HG03378 (cell line): ENCODE results near the gene PTTG1IP.

Experiments used
- ATAC-seq: cut with Tn5 transposase; IDR thresholded peaks from one replicate; pipeline ENCODE4 v1.9.1; 2021; ENCODE audit warnings: mild to moderate bottlenecking, moderate library complexity; ENCODE audit not compliant: unreplicated experiment

PTTG1IP gene

DNA sequence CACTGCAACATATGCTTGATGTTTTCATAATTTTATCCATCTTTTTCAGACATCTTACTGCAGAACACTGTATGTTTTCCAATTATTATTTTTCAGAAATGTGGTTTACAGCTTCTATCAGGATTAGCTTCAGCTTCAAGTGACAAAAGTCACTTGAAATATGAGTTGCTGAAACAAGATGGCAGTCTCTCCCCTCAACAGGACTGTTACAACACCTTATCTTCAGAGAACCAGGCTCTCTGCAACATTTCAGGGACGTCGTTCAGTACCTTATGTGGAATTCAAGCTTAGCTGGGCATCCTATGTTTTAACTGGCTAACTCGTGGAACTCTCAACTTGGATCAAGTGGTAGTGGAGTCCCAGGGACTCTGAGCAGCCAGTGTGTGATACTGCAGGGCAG lies 69.8 kb downstream of the PTTG1IP start:
- ATAC-seq: no peak

DNA sequence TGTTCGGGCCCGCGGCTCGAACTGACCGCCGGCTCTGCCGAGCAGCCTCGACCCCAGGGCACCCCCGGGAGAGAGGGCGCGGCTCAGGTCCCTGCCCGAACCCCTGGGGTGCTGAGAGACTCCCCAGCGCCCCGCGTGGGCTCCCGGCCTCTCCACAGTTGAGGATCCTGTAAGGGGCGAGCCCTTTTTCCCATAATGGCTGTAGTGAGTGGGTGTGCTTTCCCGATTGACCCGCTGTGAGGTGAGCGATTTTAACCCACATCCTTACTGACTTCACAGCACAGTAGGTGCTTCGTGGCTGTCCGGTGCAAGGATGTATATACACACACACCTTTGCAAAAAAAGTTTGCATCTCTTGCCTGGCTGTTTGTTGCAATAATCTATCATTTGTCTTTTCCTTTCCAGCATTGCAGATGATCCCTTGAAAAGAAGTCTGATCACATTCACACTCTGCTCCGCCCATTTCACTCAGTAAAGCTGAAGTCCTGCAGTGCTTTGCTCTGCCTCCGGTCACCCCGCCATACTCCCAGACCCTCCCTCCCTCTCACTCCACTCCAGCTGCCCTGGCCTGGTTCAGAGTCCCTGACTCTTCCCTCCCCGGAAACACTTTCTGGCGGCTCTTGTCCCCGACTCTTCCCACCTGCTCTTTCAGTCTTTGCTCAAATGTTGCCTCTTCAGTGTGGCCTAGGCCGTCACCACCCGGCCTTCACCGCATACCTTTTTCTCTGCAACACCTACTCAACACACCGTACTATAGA lies 70.9 kb downstream of the PTTG1IP start:
- no peak for ATAC-seq

DNA sequence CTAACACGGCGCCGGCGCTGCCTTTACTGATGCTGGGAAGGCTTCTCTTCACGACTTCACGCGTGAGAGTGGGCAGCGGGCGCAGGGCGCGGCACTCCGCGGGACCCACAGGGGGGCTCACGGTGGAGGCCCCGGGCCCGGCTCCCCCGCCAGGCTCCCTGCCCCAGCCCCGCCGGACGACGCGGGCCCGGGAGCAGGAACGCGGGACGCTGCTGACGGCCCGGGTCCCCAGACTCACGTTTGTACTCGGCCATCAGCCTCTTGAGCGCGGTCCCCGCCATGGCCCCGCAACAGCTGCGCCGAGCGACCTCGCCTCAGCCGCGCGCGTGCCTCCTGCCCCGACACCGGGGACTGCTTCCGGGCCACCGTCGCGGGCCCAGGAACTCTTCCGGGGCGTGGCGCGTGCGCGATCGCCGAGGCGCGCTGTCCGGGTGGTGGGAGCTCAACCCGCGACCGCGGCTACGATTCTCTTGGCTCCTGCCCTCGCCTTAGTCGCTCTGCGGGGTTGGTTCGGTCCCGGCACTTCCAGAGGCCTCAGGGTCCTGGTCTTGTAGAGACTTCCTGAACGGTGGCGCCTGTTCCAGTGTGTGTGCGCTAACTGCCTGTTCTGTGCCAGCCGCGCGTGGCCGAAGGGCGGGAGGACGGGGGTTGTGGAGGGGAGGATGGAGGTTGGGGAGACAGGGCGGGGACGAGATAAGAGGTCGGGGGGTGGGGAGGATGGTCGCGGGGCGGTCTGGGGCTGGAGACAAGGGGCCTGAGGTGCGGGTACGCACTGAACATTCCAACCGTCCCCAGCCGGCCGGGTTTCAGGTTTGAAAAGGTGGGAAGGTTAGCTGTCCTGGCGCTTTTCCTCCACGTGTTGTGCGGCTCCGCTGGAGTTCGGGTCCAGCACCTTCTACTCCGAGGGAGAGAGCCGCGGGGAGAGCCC lies 71.8 kb downstream of the PTTG1IP start, which contains the start of gene UBE2G2:
Gene UBE2G2 (minus strand): TSS at position 353 of the 928 bp plus-strand sequence. CDS start 72 bp downstream, at position 281.
- no peak for ATAC-seq

DNA sequence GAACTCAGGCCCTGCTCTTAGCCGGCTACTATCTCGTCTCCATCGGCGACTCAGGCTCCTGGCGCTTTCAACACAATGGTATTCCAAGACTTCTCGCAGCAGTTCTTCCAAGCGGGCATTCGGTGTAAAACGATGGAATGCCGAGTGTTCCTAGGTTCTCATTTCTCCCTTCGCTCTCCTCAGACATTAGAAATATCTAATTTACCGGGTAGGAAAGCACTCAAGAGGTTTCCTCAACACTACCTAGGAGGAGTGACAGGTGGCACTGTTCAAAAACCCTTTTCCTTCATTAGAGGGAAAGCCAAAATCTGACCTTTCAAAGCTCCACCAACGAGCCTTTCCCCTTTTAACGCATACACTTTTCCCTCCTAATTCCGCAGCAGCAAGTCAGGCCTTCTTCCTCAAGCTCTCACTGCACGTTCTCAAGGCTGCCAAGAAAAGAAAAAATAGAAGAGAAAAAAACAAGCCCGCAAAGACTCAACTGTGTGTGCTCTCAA lies 72.5 kb downstream of the PTTG1IP start:
- ATAC-seq: no peak

DNA sequence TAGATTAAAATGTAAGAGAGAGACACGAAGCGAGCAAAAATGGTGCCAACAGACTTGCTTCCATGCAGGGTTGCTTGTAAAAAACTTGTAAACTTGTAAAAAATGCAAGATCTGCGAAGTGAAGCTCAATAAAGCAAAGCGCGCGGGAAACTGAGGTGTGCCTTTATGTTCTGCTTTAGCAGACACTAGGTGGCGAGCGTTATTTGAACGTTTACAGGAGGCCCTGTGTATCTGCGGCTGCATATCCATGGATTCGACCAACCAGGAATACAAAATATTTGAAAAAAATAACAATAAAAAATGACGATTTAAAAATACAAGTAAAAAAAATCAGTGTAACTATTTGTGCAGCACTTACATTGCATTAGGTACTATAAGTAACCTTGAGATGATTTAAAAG lies 73.4 kb downstream of the PTTG1IP start:
- ATAC-seq: no peak

DNA sequence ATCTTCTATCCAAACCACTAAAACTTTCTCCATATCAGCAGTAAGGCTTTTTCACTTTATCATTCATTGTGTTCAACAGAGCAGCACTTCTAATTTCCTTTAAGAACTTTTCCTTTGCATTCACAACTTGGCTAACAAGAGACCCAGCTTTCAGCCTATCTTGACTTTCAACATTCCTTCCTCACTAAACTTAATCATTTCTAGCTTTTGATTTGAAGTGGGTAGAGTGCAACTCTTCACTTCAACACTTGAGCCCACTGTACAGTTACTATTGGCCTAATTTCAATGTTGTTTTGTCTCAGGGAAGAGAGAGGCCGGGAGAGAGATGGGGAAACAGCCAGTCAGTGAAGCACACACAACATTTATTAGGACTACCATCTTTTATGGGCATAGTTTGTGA lies 73.8 kb downstream of the PTTG1IP start:
- no peak for ATAC-seq
